Activated T-cell treated with anti-CD3 and anti-CD28 coated beads for 4 hours (primary cell): ENCODE data around the gene CILP2.

Experiments used
- DNase-seq: peaks from one replicate; pipeline ENCODE4 v3.0.0-alpha.2; 2020

The CILP2 gene

DNA sequence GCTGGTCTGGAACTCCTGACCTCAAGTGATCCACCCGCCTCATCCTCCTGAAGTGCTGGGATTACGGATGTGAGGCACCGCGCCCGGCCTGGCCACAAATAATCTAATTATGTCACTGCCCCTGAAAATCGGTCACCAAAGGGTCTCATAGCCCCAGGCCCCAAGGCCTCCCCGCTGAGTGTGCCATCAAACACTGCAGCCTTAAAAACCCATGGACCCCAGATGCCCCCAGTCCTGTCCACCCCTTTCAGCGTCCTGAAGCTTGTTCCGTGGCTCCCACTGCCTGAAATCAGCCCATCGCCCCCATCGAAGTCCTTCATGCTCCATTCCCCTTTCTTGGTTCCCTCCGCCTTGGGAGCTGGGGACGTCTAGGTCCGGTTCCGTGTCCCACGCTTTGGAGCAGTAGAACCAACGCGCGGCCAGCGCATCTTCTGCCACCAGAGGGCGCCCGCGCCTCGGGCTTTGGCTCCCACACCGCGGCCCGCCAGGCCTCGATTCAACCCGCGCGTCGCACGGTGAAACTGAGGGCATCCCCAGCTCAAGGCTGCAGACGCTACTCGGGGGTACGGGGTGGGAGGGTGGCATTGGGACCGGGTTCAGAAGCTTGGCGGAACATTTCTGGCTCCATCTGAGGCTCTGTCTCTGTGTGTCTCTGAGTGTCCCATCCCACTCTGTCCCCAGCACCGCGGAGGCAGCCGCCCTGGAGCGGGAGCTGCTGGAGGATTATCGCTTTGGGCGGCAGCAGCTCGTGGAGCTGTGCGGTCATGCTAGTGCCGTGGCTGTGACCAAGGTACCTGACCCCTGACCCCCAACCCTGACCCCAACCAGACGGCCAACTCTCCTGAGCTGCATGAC, 5.9 kb upstream of the CILP2 start:
- DNase-seq, result peak; percentile 84

DNA sequence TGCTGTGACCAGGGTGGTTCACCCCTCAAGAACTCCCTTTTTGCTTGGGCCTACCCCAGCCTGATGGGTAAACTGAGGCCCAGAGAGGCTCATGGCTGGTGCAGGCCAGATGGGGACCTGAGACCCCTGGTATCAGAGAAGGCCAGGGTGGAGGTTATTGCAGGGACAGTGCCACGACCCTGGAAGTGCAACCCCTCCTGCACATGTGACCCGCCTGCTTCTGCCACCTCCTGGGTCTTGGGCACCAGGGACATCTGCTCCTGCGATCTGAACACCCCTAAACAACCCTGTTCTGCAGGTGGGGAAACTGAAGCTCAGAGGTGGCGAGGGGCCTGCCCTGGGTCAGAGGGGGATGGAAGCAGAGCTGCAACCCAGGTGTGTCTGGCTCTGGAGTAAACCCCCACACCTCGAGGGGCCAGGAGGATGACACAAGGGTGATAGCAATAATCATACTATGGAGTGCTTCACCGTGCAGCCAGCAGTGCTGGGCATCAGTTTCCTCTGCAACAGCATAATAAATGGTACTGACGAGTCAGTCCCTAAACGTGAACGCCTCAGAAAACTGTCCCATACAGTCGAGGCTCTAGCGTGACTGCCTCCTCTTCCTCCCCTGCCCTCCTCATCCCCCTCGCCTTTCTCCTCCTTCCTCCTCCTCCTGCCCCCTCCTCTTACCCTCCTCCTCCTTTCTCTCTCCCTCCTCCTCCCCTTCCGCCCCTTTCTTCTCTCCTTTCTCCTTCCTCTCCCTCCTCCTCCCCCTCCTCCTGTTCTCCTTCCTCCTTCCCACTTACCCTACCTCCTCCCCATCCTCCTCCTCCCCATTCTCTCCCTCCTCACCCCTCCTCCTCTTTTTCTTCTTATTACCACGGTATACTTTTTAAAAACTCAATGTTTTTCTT, 5.0 kb upstream of the CILP2 start:
- DNase-seq, result no peak

DNA sequence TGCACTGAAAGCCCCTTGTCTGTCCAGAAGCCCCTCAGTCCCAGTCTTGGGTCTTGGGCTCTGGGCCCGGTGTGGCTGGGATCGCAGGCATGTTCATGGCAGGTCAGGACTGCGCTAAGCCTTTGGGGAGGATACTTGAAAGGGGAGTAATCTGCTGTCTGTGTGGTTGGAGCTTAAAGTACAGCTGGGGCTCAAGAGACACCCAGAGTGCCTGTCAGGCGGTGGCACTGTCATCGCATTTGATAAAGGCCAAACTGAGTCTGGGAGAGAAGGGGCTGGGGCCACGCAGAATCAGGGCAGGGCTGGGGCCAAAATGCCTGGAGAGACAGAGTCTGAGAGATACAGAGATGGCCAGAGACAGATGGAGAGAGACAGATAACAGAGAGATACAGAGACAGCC, 4.2 kb upstream of the CILP2 start:
- no peak for DNase-seq

DNA sequence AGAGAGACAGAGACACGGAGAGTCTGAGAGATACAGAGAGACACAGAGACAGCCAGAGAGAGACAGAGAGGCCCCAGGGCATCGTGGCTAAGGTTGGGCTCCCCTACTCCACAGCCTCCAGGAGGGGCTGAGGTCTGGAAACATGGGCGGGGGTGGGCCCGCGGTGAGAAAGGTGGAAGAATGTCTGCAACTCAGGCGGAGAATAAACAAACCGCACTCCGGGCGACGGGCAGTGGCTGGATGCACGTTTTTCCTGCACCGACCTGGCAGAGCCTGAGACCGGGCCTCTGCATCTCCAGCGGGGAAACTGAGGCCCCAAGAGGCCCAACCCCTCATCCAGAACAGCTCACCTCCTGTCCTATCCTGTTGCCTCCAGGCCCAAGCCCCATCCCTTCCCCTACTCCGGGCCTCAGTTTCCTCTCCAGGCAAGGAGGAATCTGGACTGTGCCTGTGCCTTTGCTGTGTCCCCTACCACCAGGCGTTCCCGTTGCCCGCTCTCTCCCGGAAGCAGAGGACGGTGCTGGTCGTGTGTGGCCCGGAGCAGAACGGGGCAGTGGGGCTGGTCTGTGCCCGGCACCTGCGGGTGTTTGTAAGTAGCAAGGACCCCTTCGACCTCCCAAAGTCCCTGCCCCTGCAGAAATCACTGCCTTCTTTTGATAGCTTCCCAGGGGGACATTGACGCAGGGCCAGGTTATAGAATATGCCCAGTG, 3.4 kb upstream of the CILP2 start:
- no peak for DNase-seq

DNA sequence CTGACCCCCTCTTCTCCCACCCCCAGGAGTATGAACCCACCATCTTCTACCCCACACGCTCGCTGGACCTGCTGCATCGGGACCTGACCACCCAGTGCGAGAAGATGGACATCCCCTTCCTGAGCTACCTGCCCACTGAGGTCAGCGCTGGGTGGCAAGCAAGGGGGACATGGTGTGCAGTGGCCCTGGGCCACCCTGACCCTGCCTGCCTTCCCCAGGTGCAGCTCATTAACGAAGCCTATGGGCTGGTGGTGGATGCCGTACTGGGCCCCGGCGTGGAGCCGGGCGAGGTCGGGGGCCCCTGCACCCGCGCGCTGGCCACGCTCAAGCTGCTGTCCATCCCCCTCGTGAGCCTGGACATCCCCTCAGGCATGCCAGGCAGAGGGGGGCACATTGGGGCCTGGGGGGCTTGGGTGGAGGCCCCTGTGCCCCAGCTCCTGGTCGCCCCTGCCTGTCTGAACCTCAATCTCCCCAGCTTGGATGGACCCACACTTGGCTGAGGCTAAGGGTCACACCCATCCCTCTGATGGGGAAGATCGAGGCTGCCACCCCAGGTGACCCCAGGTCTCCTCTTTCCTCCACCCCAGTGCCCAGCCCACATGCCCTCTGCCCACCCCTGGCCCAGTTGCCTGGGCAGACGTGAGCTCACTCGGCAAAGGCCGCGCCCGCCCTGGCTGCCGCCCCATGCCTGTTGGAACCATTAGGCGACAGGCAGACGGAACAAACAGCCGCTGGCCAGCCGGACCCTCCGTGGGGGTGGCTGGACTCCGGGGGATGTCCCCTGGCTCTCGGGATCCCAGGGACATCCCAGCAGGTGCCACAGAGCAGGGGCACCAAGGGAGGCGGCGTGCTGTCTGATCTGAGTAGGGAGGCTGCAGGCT, 2.5 kb upstream of the CILP2 start:
- DNase-seq, result no peak

DNA sequence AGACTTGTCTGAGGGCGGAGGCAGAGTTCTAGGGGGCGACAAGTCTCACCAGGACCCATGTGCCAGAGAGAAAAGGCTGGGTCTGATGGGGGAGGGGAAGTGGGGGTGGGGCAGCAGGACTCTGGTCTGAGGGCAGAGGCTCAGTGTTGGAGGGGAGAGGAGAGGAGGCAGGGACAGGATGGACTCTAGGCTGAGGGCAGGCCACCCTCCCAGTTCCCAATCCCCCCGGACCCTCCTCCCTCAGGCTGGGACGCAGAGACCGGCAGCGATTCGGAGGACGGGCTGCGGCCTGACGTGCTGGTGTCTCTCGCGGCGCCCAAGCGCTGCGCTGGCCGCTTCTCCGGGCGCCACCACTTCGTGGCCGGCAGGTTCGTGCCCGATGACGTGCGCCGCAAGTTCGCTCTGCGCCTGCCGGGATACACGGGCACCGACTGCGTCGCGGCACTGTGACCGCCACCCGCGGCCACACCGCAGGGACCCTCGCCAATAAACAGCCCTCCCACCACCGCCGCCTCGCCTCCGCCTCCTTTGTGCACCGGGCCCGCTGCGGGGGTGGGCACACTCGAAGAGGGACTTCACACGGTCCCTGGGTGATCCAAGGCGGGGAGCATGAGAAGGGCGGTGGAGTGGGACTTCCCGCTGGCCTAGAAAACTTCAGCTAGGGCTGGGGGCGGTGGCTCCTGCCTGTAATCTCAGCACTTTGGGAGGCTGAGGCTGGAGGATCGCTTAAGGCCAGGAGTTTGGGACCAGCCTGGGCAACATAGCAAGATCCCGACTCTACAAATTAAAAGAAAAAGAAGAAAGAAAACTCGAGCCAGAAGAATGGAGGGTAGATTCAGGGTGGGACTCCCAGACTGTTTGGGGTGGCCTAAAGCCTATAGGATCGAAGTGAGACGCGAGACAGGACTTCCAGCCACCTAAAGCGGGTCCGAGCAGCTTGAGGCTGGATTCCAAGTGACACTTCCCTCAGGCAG, 703 bp upstream of the CILP2 start:
- no peak for DNase-seq

DNA sequence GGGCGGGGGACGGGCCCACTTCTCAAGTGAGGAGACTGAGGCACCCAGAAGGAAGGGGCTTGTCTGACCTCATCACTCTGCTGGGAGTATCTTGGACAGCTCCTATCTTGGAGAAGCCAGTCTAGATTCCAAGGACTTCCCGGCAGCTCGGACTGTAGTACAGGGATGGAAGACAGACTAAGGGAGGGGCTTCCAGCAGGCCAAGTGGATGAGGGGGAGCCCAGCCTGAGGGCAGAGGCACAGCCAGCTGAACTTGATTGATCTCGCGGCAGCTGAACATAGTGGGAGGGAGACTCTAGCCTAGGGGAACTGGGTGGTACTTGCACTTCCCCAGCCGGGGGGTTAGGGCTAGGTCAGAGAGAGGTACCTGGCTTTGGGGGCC, 711 bp downstream of the CILP2 start:
- DNase-seq, result no peak

DNA sequence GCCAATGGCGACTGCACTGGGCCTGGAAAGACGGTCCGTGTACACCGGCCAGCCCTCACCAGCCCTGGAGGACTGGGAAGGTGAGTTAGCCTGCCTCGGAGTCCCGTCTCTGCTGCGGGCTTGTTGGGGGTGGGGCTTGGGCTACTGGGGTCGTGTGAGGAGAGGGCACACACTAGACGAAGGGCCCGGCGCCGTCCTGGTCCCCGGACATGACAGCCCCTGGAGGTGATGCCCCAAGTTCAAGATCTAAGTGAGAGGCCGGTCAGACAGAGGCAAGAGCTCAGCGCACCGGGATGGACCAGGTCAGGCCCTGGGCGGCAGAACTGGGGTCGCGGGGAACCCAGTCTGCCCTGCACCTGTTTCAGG, 1.6 kb downstream of the CILP2 start:
- no peak for DNase-seq

DNA sequence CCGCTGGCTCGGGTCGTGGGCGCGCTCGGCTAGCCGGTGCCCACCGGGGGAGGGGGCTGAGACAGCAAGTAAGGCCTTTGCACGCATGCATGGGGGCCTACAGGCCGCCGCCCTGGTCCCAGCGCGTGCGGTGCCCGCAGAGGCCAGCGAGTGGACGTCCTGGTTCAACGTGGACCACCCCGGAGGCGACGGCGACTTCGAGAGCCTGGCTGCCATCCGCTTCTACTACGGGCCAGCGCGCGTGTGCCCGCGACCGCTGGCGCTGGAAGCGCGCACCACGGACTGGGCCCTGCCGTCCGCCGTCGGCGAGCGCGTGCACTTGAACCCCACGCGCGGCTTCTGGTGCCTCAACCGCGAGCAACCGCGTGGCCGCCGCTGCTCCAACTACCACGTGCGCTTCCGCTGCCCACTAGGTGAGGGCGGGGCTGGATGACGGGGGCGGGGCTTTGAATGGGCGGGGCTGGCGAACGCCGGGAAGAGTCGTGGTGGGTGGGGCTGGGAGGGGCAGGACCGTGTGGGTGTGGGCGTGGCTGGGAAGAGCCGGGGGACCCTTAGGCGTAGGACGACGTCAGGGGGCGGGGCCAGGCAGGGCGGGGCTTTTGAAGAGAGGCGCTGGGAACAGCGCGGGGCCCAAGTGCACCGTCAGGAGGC, 2.1 kb downstream of the CILP2 start:
- peak; percentile 68 for DNase-seq

DNA sequence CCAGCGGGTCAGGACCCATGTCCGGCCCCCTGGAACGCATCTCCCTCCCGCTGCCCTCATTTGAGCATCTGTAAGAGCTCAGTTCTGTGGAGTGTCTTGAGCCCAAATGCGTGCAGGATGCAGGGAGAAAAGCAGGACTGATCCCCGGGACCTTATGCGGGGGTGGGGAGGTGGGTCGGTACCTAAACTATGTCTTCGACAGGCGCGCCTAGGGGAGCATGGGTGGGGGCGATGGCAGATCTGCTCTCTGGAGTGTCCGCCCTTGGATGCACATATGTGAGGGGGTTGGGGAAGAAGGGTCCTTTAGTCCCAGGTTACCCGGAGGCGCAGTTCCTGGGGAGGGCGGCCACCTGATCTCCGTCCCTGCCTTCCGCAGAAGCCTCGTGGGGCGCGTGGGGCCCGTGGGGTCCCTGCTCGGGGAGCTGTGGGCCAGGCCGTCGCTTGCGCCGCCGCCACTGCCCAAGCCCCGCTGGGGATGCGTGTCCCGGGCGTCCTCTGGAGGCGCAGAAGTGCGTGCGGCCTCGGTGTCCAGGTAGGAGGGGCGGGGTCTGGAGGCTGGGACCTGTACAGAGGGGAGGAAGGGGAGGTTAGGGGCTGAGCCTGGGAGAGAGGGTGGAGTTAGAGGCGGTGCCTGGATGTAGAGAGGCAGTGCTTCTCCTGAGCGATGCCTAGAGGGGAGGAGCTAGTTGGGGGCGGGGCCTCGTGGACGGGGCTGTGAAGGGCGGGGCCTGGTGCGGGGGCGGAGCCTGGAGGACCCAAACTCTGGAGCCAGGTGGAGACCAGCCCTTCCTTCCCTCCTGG, 2.9 kb downstream of the CILP2 start:
- peak; percentile 65 for DNase-seq

DNA sequence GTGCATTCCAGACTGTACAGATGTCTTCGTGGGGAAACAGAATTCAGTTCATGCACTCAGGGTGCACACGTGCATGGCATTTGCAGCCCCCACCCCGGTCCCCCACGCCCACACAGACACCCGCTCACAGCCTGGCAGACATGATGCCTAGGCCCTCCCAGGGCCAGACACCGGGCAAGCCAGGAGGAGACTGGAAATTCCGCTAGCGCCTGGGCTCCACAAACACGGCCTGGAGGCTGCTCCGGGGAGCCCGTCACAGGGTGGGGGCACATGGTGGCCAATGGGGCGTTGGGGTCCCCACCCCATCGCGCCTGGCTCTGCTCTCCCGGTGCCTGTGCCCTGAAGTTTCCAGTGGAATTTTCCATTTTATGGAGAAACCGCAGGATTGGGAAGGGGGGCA, 3.6 kb downstream of the CILP2 start:
- DNase-seq, result no peak

DNA sequence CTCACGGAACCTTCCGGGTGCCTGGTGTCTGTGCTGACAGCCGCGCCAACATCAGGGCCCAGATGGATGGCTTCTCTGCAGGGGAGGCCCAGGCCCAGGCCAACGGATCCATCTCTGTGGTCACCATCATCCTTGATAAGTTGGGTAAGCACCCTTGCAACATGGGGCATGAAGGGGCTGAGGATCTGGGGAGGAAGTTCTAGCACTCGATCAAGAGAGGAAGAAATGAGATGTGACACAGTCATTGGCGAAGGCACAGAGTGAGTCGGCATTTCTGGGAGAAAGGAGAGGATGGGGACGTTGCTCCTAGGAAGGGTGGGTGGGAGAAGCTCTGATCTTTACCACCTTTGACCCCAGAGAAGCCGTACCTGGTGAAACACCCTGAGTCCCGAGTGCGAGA, 4.4 kb downstream of the CILP2 start:
- DNase-seq, result no peak

DNA sequence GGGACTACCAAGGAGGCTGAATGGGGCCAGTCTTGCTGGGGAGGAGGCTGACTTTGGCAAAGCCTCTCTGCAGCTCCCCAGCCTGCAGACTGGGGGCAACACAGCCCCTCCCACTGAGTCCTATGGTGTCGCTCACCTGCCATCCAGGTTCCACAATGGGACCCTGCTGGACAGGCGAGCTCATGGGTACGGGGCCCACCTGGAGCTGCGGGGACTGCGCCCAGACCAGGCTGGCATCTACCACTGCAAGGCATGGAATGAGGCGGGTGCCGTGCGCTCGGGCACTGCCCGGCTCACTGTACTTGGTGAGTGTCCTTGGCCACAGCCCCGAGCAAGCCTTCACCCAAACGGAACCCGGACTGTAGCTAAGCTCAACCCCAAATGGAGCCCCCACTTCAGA, 5.0 kb downstream of the CILP2 start:
- no peak for DNase-seq

DNA sequence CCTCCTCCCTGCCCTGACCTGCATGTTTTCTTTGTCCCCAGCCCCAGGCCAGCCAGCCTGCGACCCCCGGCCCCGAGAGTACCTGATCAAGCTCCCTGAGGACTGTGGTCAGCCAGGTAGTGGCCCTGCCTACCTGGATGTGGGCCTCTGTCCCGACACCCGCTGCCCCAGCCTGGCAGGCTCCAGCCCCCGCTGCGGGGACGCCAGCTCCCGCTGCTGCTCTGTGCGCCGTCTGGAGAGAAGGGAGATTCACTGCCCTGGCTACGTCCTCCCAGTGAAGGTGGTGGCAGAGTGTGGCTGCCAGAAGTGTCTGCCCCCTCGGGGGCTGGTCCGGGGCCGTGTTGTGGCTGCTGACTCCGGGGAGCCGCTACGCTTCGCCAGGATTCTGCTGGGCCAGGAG, 5.6 kb downstream of the CILP2 start:
- DNase-seq, result no peak

DNA sequence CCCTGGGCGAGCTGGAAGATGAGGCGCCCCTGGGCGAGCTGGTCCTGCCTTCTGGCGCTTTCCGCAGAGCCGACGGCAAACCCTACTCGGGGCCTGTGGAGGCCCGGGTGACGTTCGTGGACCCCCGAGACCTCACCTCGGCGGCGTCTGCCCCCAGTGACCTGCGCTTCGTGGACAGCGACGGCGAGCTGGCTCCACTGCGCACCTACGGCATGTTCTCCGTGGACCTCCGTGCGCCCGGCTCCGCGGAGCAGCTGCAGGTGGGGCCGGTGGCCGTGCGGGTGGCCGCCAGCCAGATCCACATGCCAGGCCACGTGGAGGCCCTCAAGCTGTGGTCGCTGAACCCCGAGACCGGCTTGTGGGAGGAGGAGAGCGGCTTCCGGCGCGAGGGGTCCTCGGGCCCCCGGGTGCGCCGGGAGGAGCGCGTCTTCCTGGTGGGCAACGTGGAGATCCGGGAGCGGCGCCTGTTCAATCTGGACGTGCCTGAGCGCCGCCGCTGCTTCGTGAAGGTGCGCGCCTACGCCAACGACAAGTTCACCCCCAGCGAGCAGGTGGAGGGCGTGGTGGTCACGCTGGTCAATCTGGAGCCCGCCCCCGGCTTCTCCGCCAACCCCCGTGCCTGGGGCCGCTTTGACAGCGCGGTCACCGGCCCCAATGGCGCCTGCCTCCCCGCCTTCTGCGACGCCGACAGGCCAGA, 6.3 kb downstream of the CILP2 start:
- DNase-seq, result no peak

DNA sequence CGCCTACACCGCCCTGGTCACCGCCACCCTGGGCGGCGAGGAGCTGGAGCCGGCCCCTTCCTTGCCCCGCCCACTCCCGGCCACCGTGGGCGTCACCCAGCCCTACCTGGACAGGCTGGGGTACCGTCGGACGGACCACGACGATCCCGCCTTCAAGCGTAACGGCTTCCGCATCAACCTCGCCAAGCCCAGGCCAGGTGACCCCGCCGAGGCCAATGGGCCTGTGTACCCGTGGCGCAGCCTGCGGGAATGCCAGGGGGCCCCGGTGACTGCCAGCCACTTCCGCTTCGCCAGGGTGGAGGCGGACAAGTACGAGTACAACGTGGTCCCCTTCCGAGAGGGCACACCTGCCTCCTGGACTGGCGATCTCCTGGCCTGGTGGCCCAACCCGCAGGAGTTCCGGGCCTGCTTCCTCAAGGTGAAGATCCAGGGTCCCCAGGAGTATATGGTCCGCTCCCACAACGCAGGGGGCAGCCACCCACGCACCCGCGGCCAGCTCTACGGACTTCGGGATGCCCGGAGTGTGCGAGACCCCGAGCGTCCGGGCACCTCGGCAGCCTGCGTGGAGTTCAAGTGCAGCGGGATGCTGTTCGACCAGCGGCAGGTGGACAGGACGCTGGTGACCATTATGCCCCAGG, 7.0 kb downstream of the CILP2 start:
- DNase-seq, result no peak

DNA sequence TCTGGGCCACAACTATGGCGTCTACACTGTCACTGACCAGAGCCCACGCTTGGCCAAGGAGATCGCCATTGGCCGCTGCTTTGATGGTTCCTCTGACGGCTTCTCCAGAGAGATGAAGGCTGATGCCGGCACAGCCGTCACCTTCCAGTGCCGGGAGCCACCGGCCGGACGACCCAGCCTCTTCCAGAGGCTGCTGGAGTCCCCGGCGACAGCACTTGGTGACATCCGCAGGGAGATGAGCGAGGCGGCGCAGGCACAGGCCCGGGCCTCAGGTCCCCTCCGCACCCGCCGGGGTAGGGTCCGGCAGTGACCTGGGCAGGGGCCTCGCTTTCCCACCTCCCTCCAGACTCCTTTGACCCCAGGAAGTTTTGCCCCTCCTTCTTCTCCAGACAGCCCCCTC, 7.6 kb downstream of the CILP2 start:
- DNase-seq, result no peak

DNA sequence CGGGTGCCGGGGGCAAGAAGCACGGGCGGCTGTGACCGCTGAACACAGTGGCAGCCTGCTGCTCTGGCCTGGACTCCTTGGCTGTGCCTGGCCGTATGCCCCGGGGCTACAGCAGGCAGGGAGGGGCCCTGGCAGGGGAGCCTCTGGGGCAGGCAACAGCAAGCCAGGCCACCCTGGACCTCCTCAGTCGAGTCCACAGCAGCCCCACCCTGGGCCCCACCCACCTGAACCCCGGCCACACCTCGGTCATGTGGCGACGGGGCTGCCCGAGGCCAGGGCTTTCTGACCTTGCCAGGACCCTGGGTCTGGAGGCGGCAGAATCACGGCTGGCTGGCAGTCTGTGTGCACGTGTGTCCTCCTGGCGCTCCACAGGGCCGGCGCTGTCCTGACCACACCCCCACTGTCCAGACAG, 8.7 kb downstream of the CILP2 start:
- no peak for DNase-seq
